Panc1 (cell line): Measurements from ENCODE around the gene GALR1. TPM values are rescaled to one million over a fixed set of nuclear protein-coding genes. Genes with fewer than 3 reads are reported as not detected.
A peak's percentile ranks its signal among the peaks of the same experiment; 100 is the strongest.

Source experiments
- ATAC-seq: fragments of 200-7000 bp; cut with Tn5 transposase; 2 replicates; pipeline ENCODE4 v1.9.1; 2020; ENCODE audit warnings: mild to moderate bottlenecking, moderate library complexity
- BruUV-seq: library from RNA; stranded (reverse); fragments of 400-500 nt; replicated peaks from 2 replicates; lab custom pipeline; 2021; lab: Mats Ljungman, UMichigan
- CTCF ChIA-PET: fragments of 300-600 bp; sonication (Branson Sonifier 250); formaldehyde crosslinking; loops from one replicate; lab custom pipeline; 2022; ENCODE audit warnings: antibody characterized with exemption; lab: Charles Lee
- POLR2A ChIA-PET: fragments of 300-600 bp; sonication (Branson Sonifier 250); formaldehyde crosslinking; loops from one replicate; lab custom pipeline; 2022; ENCODE audit warnings: antibody characterized with exemption; lab: Charles Lee
- DNase-seq: peaks from one replicate; pipeline ENCODE4 v3.0.0-alpha.2; 2010; ENCODE audit warnings: low read depth, low spot score
- H3K27ac ChIP-seq: 2 replicates; pipeline ENCODE4 v1.5.1; 2011; ENCODE audit warnings: mild to moderate bottlenecking, low read length, inconsistent platforms
- H3K27me3 ChIP-seq: fragments of 200-500 bp; sonication (Bioruptor generic); 2 replicates; pipeline ENCODE4 v1.6.0; 2014; ENCODE audit warnings: low read length, inconsistent platforms; ENCODE audit not compliant: control insufficient read depth, insufficient read depth
- H3K36me3 ChIP-seq: fragments of 200-500 bp; sonication (Bioruptor generic); 2 replicates; pipeline ENCODE4 v1.5.1; 2014; ENCODE audit warnings: inconsistent platforms, mild to moderate bottlenecking, low read length, moderate library complexity; ENCODE audit not compliant: control insufficient read depth, insufficient read depth
- H3K4me1 ChIP-seq: 2 replicates; pipeline ENCODE4 v1.5.1; 2011; ENCODE audit warnings: inconsistent platforms, mild to moderate bottlenecking, low read length, moderate library complexity; ENCODE audit not compliant: control insufficient read depth, insufficient read depth
- H3K4me3 ChIP-seq, 2 experiments: 2 replicates each; pipeline ENCODE4 v1.5.1; 2011 to 2012; ENCODE audit warnings: low read depth in 2 of 2, low read length in 2 of 2, mild to moderate bottlenecking in 2 of 2, inconsistent platforms in 1 of 2, moderate library complexity in 1 of 2
- H3K9me3 ChIP-seq: fragments of 200-500 bp; sonication (Bioruptor generic); 2 replicates; pipeline ENCODE4 v1.5.1; 2014; ENCODE audit warnings: low read depth, mild to moderate bottlenecking, inconsistent platforms, low read length, moderate library complexity; ENCODE audit not compliant: control insufficient read depth, insufficient read depth
- POLR2AphosphoS5 ChIP-seq: IDR thresholded peaks from 2 replicates; pipeline ENCODE4 v1.6.1; 2012; ENCODE audit warnings: mild to moderate bottlenecking, low read depth, low read length, moderate library complexity
- SIN3A ChIP-seq: IDR thresholded peaks from 2 replicates; pipeline ENCODE4 v1.6.1; 2012; ENCODE audit warnings: low read depth, mild to moderate bottlenecking, low read length, moderate library complexity, borderline replicate concordance; ENCODE audit not compliant: insufficient read depth
- TCF7L2 ChIP-seq: IDR thresholded peaks from 2 replicates; pipeline ENCODE4 v1.6.1; 2011; ENCODE audit warnings: mild to moderate bottlenecking, low read depth, low read length, inconsistent platforms
- in situ Hi-C: cut with HindIII; loops from 2 replicates; pipeline ENCODE4 v1.10.0; 2016; ENCODE audit warnings: low sequenced_read_pairs, low pct_unique_long_range_greater_than_20kb
- intact Hi-C: fragments of 100-400 bp; cut with micrococcal nuclease; formaldehyde crosslinking; loops from one replicate; pipeline ENCODE4 v1.10.0; 2022; ENCODE audit not compliant: unreplicated experiment
- total RNA-seq: library from RNA; stranded (reverse); gene quantifications from one replicate; pipeline ENCODE4 v1.2.1, GENCODE V29; 2021; ENCODE audit not compliant: unreplicated experiment
- TF ChIP-seq, protein P1 (sequence below): fragments of 450-650 bp; IDR thresholded peaks from 2 replicates; pipeline ENCODE4 v1.5.1; 2017; ENCODE audit warnings: mild to moderate bottlenecking
- TF ChIP-seq, protein P2 (sequence below), 2 experiments: IDR thresholded peaks; 2 replicates each; pipeline ENCODE4 v1.6.1; 2011 to 2012; ENCODE audit warnings: low read depth in 2 of 2, control low read depth in 1 of 2, low read length in 1 of 2, mild to moderate bottlenecking in 1 of 2, moderate library complexity in 1 of 2; ENCODE audit not compliant: insufficient read depth in 1 of 2

GALR1 gene
- total RNA-seq, 1 experiment from 2014 or later = not detected

DNA sequence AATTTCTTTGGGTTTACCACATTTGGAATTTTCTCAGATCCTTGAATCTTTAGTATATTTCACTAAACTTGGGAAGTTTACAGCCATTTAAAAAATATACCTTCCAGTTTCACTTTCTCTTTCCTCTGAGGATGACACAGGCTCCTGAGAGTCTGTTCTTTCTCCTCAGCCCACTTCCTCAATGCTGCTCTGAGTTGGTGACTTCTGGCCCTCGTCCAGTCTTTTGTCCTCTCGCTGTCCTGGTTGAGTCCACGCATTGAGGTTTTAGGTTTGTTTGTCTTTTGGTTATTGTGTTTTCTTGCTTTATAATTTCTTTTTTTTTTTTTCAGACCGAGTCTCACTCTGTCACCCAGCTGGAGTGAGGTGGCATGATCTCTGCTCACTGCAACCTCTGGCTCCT is 40.7 kb upstream of the GALR1 start:
- TF ChIP-seq SIN3A = no peak
- TF ChIP-seq, protein P1, sequence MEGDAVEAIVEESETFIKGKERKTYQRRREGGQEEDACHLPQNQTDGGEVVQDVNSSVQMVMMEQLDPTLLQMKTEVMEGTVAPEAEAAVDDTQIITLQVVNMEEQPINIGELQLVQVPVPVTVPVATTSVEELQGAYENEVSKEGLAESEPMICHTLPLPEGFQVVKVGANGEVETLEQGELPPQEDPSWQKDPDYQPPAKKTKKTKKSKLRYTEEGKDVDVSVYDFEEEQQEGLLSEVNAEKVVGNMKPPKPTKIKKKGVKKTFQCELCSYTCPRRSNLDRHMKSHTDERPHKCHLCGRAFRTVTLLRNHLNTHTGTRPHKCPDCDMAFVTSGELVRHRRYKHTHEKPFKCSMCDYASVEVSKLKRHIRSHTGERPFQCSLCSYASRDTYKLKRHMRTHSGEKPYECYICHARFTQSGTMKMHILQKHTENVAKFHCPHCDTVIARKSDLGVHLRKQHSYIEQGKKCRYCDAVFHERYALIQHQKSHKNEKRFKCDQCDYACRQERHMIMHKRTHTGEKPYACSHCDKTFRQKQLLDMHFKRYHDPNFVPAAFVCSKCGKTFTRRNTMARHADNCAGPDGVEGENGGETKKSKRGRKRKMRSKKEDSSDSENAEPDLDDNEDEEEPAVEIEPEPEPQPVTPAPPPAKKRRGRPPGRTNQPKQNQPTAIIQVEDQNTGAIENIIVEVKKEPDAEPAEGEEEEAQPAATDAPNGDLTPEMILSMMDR = no peak
- TF ChIP-seq POLR2AphosphoS5 = 0 out of 2 replicates have a peak, but pooled peaks have one; percentile 45
- no peak for TF ChIP-seq TCF7L2
- intact Hi-C loops (loop anchor here (5.0 kb wide), 1 partner anchor 152 kb away; no protein-coding TSS in a partner anchor), in situ Hi-C loops (no loop called here)
- CTCF ChIA-PET = interaction anchor here (0.6 kb wide), 1 partner anchor 389 kb away, joined by 3 read pairs; no protein-coding TSS in a partner anchor
- Histone ChIP-seq H3K4me1 (peaks cover 30% of the 10 kb centered on the region), H3K27me3 (no peaks in the 10 kb centered on the region), H3K4me3 (peak overlapping the region; percentile 27 to 51), H3K36me3 (no peaks in the 10 kb centered on the region), H3K9me3 (no peaks in the 10 kb centered on the region), H3K27ac (peak overlapping the region; percentile 90)
- no TSS peak for BruUV-seq
- DNase-seq (no peak), ATAC-seq (peak; percentile 57)
- POLR2A ChIA-PET = interaction anchor here (0.7 kb wide), 1 partner anchor 66 kb away, joined by 5 read pairs; no protein-coding TSS in a partner anchor

GRCh38 chr18:77209587-77209986 is 40.1 kb upstream of the GALR1 start:
- DNase-seq (no peak), ATAC-seq (no peak)
- intact Hi-C loops (loop anchor here (5.0 kb wide), 1 partner anchor 152 kb away; no protein-coding TSS in a partner anchor), in situ Hi-C loops (no loop called here)
- Histone ChIP-seq H3K36me3 (no peaks in the 10 kb centered on the region), H3K27ac (peak overlapping the region; percentile 90), H3K4me3 (no peak overlapping the region), H3K4me1 (peaks cover 30% of the 10 kb centered on the region), H3K27me3 (no peaks in the 10 kb centered on the region), H3K9me3 (no peaks in the 10 kb centered on the region)
- BruUV-seq = no TSS peak
- CTCF ChIA-PET = interaction anchor here (0.6 kb wide), 1 partner anchor 389 kb away, joined by 3 read pairs; no protein-coding TSS in a partner anchor
- TF ChIP-seq, protein P2, sequence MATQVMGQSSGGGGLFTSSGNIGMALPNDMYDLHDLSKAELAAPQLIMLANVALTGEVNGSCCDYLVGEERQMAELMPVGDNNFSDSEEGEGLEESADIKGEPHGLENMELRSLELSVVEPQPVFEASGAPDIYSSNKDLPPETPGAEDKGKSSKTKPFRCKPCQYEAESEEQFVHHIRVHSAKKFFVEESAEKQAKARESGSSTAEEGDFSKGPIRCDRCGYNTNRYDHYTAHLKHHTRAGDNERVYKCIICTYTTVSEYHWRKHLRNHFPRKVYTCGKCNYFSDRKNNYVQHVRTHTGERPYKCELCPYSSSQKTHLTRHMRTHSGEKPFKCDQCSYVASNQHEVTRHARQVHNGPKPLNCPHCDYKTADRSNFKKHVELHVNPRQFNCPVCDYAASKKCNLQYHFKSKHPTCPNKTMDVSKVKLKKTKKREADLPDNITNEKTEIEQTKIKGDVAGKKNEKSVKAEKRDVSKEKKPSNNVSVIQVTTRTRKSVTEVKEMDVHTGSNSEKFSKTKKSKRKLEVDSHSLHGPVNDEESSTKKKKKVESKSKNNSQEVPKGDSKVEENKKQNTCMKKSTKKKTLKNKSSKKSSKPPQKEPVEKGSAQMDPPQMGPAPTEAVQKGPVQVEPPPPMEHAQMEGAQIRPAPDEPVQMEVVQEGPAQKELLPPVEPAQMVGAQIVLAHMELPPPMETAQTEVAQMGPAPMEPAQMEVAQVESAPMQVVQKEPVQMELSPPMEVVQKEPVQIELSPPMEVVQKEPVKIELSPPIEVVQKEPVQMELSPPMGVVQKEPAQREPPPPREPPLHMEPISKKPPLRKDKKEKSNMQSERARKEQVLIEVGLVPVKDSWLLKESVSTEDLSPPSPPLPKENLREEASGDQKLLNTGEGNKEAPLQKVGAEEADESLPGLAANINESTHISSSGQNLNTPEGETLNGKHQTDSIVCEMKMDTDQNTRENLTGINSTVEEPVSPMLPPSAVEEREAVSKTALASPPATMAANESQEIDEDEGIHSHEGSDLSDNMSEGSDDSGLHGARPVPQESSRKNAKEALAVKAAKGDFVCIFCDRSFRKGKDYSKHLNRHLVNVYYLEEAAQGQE (IDR thresholded peaks at IDR 0.05; ENCODE audit: insufficient read depth in 1 of 2, low read depth in 2 of 2, low read length in 1 of 2) = no peak; a peak in 1 of 4 replicates
- TF ChIP-seq, protein P1 = no peak
- no peak for TF ChIP-seq POLR2AphosphoS5
- TF ChIP-seq SIN3A = no peak
- no peak for TF ChIP-seq TCF7L2
- POLR2A ChIA-PET = interaction anchor here (0.7 kb wide), 1 partner anchor 66 kb away, joined by 5 read pairs; no protein-coding TSS in a partner anchor
